NCI-H1417 treated with DMSO at 0.1 percent for 48 hours (cell line): ENCODE measurements around the gene RTP5.
"Not testable (repeated sequence)": the region's sequence is repeated elsewhere in the genome, so short reads cannot be mapped to it uniquely, and the experiment has no call there.

Experiments
- DNase-seq: peaks from one replicate; lab custom pipeline; 2025; lab: John Stamatoyannopoulos, UW

The RTP5 gene

DNA sequence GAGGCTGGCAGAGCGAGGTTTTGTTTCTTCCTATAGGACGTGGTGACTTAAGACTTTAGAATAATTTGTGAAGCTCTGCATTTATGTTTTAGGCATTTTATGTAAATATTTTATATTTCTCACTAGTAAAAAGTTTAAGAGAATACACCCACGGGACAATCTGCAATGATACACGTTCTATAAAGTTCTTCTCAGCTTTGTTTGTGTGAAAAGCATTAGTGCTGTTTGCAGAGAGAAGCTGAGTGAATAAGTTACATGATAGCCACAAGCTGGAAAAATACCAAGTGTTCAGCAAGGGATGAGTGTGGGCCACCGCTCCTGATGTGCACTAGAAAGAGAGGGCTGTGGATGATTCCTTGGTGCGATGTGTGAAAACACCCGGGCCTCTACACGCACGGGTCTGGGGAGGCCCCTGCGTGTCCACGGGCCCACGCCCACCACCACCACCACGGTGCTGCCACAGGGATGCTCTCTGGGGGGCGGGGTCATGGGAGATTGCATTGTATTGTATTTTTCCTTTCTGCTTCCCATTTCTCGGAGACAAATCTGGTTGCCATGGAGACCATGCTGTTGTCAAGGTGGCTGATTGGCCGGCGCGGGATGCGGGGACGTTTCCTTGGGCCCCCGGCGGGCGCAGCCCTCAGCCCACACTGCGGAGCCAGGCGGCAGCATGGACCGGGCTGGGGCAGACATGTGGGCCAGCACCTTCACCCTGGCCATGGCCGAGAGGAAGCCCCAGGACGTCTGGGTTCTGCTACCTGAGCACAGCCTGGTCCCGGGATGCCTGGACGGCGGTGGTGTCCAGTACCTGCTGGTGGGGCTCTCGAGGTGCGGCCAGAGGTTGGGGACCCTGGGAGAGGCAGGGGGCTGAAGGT, at the start of gene RTP5:
TSS of gene RTP5 (plus strand) at position 643 of the 875 bp plus-strand sequence. CDS start at position 671, 28 bp downstream.
- DNase-seq, result no peak

DNA sequence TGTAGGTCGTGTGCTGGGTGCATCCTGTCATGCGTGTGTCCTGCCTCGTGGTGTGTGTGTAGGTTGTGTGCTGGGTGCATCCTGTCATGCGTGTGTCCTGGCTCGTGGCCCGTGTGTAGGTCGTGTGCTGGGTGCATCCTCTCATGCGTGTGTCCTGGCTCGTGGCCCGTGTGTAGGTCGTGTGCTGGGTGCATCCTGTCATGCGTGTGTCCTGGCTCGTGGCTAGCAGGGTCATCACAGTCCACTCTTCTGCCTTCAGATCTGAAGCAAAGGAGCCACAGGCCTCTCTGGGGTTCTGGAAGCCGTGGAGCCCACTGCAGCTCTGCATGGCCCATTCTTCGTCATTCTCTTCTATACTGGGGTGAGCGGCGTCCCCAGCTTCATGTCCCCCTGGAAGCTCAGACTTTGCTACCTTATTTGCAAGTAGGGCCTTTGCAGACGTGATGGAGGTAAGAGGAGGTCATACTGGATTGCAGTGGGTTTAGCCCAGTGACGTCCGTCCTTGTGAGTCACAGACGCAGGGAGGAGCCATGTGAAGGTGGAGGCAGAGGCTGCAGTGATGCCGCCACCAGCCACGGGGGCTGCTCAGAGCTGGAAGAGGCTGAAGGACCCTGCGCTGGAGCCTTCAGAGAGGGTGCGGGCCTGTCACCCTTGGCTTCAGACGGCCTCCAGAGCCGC, 49.4 kb upstream of the RTP5 start:
- DNase-seq, result not testable (repeated sequence)

DNA sequence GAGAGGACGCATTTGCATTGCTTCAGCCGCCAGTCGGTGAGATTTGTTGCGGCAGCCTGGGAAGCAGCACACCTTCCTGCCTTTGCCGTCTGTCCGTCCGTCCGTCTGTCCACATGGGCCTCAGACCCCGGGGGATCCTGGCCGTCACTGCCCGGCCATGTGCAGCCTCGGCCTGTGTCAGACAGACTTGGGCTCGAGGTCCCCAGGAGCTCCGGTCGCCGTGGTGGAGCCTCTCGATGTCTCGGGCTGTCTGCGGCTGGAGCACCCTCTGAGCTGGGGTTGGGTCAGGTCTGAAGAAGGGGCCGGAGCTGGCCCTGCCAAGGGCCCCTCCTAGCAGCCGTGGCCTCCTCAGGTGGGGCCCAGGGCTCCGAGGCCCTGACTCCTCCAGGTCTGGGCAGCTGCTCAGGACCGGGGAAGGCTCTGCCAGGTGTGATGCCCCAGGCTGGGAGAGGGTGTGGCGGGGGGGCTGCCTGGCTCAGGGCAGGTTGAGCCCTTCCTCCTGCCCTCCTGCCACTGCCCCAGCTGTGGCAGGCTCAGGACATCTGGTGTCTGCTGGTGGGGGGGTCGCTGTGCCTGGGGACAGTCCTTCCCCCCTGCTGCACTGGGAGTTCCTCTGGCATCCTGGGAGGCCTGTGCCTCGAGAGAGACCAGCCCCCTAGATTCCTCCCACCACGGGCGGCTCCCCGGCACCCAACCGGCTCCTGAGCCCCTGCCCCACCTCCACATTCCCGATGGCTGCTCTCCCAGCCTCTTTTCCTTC, 48.7 kb upstream of the RTP5 start:
- DNase-seq, result no peak

DNA sequence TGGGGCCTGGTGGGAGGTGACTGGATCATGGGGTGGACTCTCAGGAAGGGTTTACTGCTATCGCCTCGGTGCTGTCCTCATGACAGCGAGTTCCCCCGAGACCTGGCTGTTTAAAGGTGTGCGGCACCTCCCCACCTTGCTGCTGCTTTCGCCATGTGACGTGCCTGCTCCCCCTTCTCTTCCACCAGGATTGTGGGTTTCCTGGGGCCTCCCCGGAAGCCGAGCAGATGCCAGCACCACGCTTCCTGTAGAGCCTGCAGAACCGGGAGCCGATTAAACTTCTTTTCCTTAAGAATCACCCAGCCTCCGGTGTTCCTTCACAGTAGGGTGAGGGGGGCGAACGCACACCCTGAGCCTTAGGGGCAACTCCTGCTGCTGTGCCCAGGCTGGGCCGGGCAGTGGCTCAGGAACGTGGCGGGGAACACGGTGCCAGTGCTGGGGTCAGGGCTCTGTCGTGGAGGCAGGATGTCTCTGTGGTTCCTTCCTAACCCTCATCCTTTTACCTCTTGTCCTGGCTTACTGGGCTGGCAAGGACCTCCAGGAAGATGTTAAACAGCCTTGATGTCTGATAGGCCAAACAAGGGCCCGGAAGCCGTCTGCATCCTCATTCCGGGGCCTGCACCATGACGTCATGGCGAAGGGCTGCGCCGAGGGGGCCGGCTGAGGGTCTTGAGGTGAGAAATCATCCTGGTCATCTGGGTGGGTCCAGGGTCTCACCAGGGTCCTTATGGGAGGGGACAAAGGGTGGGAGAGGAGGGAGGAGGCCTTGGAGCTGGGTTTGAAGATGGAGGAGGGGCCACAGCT, 47.9 kb upstream of the RTP5 start:
- DNase-seq, result no peak

DNA sequence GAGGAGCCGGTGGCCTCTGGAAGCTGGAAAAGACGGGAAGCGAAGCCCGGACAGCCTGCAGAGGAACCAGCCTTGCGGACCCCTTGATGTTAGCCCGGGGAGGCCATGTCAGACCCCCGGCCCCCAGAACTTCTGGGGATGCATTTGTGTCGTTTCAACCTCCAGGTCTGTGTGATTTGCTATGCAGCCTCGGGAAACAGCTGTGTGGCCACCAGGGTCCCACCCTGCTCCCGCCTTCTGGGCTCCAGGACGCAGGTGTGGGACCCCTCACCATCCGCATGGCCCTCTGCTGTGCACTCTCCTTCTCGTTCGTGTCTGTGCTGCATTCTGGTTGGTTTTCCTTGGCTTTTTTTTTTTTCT, 47.3 kb upstream of the RTP5 start:
- DNase-seq, result no peak

DNA sequence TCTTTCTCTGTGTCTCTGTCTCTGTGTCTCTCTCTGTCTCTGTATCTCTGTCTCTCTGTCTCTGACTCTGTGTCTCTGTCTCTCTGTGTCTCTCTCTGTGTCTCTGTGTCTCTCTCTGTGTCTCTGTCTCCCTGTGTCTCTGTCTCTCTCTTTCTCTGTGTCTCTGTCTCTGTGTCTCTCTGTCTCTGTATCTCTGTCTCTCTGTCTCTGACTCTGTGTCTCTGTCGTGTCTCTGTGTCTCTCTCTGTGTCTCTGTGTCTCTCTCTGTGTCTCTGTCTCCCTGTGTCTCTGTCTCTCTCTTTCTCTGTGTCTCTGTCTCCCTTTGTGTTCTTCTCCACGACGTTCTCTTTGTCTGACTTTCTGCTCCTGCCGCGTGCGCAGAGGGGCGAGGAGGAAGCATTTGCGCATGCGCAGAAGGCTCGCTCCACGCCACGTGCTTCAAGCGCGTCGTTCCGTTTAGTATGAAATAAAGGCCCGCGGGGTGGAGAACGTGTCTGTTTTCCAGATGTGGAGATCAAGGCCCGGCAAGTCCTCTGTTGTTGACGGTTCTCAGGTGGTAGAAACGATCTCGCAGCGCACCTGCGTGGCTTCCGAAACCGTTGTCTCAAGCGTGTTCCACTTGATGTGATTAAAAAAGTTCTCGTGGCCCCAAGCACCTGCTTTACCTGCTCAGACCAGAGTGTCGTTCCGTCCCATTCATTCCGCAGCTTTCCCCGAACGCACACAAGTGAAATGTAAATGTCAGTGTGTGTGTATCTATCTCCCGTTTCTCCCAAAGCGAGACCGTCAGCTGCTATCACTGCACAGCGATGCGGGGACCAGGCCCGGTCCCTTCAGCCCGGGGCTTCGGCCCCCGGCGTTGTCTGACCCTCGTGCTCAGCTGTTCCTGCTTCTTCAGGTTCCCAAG, 45.7 kb upstream of the RTP5 start:
- not testable (repeated sequence) for DNase-seq

DNA sequence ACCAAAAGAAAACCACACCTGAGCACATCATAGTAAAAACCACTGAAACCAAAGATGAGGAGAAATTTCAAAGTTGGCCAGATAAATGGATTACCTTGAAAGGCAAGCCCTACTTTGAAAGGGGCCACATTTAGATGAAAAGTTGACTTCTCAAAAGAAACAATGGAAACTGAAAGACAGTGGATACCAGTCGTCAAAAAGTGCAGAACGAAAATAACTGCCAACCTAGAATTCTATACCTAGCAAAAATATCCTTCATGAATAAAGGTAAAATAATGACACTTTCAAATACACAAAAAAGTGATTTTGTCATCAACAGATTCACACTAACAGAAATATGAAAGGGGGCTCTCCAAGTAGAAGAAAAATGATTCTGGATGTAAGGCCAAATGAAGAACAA, 42.1 kb upstream of the RTP5 start:
- DNase-seq, result no peak

DNA sequence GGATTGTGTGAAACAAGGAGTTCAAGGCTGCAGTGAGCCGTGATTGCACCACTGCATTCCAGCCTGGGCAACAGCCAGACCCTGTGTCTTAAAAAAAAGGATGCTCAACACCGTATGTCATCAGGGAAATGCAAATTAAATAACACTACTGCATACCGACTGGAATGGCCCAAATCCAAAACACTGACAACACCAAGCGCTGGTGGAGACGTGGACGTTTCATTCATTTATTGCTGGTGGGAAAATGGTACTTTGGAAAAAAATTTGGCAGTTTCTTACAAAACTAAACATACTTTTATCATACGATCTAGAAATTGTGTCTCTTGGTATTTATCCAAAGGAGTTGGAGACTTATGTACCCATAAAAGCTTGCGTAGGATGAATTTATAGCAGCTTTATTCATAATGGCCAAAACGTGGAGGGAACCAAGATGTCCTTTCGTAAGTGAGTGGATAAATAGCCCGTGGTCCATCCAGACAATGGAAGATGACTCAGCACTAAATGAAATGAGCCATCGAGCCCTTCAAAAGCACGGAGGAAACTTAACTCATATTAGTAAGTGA, 36.3 kb upstream of the RTP5 start:
- no peak for DNase-seq

DNA sequence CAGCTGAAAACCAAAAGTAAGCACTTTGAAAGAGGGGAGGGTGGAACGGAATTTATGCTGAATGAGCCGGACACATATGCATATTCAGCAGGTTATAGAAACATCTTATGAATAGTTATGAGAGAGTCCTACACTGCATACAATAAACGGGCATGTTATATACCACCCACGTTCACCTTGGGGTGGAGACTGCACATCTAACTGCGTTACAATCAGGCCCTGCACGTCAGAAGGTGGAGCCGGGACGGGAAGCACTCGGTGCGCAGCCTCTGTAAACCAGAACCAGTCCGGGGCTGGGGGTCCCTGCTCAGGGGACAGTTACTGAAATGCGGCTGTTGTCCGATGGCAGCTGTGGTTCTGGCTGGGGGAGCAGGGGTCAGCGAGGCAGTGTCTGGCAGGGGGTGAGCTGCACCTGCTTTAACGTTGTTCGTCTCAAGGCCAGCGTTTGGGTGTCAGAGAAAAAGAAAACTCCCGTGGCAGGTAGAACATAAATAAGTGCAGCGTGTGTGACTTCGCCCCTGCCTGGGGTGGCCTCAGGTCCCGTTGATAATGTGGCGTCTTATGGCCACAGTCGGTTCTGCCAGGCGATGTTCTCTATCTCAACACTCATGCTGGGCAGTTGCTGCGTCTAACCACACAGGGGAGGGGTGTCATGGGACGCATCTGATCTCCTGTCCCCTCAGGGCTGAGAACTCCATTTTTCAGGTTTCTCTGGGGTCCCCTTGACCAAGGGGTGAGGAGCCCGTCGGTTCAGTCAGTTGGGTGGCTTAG, 35.6 kb upstream of the RTP5 start:
- DNase-seq, result not testable (repeated sequence)

DNA sequence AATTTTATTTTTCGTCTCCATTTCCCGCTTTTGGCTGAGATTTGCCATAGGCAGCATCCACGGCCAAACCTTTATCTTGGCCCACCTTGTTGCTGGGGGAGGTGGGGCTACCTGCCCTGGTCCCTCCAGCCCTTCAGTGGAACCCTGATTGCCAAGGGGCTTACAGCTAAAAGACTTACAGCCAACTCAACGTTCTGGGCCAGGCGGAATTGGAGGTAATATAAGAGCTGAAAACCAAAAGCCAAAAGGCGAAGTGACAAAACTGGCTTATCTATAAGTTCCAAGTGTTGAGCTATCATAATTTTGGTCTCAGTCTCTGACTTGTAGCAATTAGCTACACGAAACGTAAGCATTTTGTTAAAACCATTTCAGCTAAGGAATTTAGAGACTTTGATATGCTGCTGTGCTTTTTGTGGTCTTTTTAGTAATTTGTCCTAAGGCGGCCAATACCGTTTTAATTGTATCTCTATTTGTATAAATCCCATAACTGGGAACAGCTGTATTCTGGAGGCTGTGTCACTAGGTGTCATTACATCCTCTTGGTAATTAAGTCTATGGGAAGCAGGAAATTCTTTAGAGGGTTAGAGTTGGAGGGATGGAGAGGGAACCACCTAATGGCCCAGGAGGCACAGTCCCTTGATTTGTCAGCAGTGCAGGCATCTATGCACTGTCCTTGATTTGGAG, 34.9 kb upstream of the RTP5 start:
- DNase-seq, result no peak

DNA sequence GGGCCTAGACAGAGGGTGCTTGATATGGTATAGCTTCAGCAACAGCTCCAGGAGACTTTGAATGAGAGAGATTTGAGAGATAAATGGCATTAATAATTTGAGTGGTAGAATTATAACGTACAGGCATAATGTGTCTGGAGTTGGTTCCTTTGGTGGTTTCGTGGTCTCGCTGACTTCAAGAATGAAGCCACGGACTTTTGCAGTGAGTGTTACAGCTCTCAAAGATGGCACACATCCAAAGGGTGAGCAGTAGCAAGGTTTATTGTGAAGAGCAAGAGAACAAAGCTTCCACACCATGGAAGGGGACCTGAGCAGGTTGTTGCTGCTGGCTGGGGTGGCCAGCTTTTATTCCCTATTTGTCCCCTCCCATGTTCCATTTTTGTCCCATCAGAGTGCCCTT, 33.9 kb upstream of the RTP5 start:
- DNase-seq, result no peak

DNA sequence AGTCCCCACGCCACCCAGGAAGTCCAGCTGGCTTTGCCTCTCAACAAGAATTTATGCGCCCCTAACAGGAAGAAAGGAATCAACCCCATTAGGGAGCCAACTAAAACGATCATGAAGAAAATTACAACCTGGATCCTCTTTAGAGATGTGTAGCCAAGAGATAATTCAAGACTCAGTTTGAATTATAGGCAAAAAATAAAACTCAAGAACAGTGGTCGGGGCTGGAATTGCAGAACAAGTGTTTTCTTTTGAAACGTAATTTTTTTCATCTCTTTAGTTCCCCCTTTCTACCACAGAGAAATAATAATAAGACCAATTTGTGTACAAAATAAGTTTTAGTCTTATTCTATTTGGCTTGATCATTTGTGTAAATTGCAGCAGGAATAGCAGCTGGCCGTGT, 33.2 kb upstream of the RTP5 start:
- DNase-seq, result no peak

DNA sequence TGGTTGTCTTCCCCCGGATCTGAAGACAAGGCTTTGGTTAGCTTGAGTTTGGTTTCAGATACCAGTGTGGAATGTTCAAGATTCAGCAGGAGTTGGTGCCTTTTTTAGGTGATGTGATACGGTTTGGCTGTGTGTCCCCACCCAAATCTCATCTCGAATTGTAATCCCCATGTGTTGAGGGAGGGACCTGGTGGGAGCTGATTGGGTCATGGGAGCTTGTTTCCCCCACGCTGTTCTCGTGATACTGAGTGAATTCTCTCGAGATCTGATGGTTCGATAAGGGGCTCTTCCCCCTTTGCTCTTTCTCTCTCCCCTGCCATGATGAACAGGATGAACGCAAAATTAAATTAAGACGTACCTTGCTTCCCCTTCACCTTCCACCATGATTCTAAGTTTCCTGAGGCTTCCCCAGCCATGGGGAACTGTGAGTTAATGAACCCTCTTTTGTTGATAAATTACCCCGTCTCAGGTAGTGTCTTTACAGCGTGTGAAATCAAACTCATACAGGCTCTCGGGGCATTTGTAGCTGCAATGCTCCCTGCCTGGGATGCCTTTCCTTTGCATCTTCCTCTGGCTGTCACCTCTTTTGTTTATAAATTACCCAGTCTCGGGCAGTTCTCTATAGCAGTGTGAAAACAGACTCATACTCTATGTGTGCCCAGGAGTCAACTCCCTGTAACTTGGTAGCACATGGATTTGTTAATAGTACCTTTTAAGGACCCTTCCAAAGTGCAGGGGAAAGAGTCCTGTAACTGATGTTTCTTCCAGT, 32.1 kb upstream of the RTP5 start:
- no peak for DNase-seq

DNA sequence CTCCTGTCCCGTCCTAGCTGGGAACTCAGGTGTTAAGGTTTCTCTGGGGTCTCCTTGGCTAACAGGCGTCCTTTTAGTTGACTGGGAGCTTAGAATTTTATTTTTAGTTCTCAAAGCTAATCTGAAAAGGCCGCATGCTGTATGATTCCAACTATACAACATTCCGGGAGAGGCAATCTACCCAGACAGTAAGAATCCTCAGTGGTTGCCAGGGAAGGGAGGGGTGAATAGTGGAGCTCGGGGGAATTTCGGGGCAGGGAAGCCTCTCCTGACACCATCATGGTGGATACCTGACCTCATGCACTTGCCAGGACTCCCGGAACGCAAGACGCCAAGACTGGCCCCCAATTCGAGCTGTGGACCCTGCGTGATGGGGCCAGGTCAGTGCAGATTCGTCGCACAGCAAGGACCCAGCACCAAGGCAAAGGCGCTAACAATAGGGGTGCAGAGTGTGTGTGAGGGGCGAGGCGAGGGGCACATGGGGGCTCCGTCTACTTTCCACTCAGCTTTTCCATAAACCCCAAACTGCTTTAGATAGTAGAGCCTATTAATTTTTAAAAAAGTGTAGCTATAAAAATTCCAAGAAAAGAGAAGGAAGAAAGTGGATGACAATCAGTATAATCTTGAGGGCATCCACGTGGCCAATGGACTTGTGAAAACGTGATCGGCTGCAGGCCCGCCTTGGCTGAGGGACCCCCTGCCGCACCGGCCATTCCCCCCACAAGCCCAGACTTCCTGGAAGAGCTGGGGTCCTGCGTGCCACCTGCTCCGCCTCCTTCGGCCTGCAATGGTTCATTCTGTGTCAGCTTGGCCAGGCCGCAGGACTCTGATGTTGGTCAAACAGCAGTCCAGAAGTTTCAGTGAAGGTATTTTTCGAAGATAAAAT, 28.1 kb upstream of the RTP5 start:
- DNase-seq, result no peak

DNA sequence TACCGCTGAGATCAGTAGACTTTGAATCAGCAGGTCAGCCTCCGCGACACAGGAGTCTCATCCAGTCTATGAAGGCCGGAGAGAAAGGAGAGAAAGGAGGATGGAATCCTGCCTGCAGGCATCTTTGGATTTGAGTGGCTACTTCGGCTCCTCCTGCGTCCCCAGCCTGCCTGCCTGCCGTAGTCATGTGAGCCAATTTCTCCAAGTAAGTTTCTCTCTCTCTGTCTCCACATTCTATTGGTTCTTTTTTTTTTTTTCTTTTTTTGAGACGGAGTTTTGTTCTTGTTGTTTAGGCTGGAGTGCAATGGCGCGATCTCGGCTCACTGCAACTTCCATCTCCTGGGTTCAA, 27.5 kb upstream of the RTP5 start:
- DNase-seq, result no peak

DNA sequence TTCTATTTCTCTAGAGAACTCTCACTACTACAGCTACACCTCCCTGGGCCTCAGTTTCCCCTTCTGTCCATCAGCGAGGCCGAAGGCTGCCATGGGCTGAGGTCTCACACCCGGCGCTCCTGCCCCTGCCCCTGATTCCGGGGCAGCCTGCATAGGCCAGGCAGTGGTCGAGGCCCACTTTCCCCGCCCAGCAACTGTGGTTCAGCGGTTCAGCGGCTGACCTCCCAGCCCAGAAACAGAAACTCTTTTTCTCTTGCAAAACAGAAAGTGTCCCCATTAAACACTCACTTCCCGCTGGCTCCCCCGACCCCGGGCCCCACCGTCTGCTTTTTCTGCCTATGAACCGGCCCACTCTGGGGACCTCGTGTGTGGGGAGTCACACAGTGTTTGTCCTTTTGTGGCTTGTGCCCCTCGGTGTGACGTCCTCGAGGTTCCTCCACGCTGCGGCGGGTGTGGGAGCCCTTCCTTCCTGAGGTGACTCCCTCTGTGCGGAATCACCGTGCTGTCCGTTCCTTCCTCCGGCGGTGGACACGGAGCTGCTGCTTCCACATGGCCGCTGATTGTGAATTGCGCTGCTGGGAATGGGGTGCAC, 26.8 kb upstream of the RTP5 start:
- DNase-seq, result no peak
